HCT116 (cell line): ENCODE results near the gene CFB. TPM values are rescaled to one million over a fixed set of nuclear protein-coding genes. Genes with fewer than 3 reads are reported as not detected.

Experiments
- ATAC-seq: fragments of 200-7000 bp; cut with Tn5 transposase; 2 replicates; pipeline ENCODE4 v1.9.1; 2020; ENCODE audit warnings: mild to moderate bottlenecking, moderate library complexity
- BruUV-seq: library from RNA; stranded (reverse); fragments of 400-500 nt; replicated peaks from 2 replicates; lab custom pipeline; 2021; lab: Mats Ljungman, UMichigan
- CTCF ChIA-PET: fragments of 300-600 bp; sonication (Branson Sonifier 250); formaldehyde crosslinking; loops from one replicate; lab custom pipeline; 2021; ENCODE audit warnings: antibody characterized with exemption; lab: Charles Lee
- POLR2A ChIA-PET: fragments of 300-600, 350-600 bp; sonication (Branson Sonifier 250); formaldehyde crosslinking; loops from one replicate; lab custom pipeline; 2021; ENCODE audit warnings: antibody characterized with exemption; lab: Charles Lee
- RAD21 ChIA-PET, 2 experiments: fragments of 300-600 bp; sonication (Branson Sonifier 250); formaldehyde crosslinking; loops; one replicate each; lab custom pipeline; 2023; ENCODE audit warnings: low total read pairs in 2 of 2; ENCODE audit not compliant: uncharacterized antibody in 2 of 2, unreplicated experiment in 2 of 2, low non-redundant PET in 1 of 2; lab: Charles Lee
- DNase-seq: peaks from one replicate; pipeline ENCODE4 v3.0.0-alpha.2; 2010; ENCODE audit warnings: low read depth, low spot score
- H2AFZ ChIP-seq: fragments of 200-600 bp; shearing (Covaris generic), sonication (generic); 2 replicates; pipeline ENCODE4 v1.6.1; 2017; ENCODE audit warnings: low read depth, mixed run types, mixed read lengths, antibody characterized with exemption, low read length; ENCODE audit not compliant: poor library complexity, severe bottlenecking
- H3K27ac ChIP-seq: 2 replicates; pipeline ENCODE4 v1.5.1; 2012; ENCODE audit warnings: low read depth, low read length
- H3K27me3 ChIP-seq: fragments of 200-600 bp; sonication (generic); 2 replicates; pipeline ENCODE4 v1.6.1; 2016; ENCODE audit warnings: mixed run types, low read length, mixed read lengths; ENCODE audit not compliant: insufficient read depth
- H3K36me3 ChIP-seq, 2 experiments: fragments of 200-500 bp in 1 of 2; fragments of 200-600 bp in 1 of 2; sonication (Bioruptor generic) in 1 of 2; sonication (generic) in 1 of 2; 2 replicates each; pipeline versions ENCODE4 v1.5.1 to v1.6.1; 2014 to 2016; ENCODE audit warnings: low read length in 2 of 2, inconsistent platforms in 1 of 2, mixed read lengths in 1 of 2, mixed run types in 1 of 2; ENCODE audit not compliant: insufficient read depth in 2 of 2, control insufficient read depth in 1 of 2
- H3K4me1 ChIP-seq, 2 experiments: fragments of 200-600 bp in 1 of 2; sonication (generic) in 1 of 2; 2 replicates each; pipeline versions ENCODE4 v1.5.1 to v1.6.1; 2012 to 2017; ENCODE audit warnings: low read length in 2 of 2, inconsistent platforms in 1 of 2, mild to moderate bottlenecking in 1 of 2, mixed read lengths in 1 of 2, mixed run types in 1 of 2, moderate library complexity in 1 of 2; ENCODE audit not compliant: insufficient read depth in 2 of 2, control insufficient read depth in 1 of 2
- H3K4me2 ChIP-seq: fragments of 200-600 bp; sonication (generic); 2 replicates; pipeline ENCODE4 v1.6.1; 2017; ENCODE audit warnings: mixed run types, low read length, mixed read lengths
- H3K4me3 ChIP-seq, 2 experiments: fragments of 200-600 bp in 1 of 2; sonication (generic) in 1 of 2; replicated peaks in 1 of 2; 2 replicates each; pipeline ENCODE4 v1.5.1; 2011 to 2016; ENCODE audit warnings: low read length in 2 of 2, control low read depth in 1 of 2, low read depth in 1 of 2, mild to moderate bottlenecking in 1 of 2, mixed read lengths in 1 of 2, mixed run types in 1 of 2
- H3K79me2 ChIP-seq: fragments of 200-600 bp; sonication (generic); 2 replicates; pipeline ENCODE4 v1.6.1; 2017; ENCODE audit warnings: mild to moderate bottlenecking, mixed run types, low read length, moderate library complexity, mixed read lengths; ENCODE audit not compliant: insufficient read depth
- H3K9ac ChIP-seq: fragments of 200-600 bp; sonication (generic); 2 replicates; pipeline ENCODE4 v1.6.1; 2016; ENCODE audit warnings: low read length, mixed read lengths
- H3K9me2 ChIP-seq: fragments of 200-600 bp; sonication (generic), shearing (Covaris generic); 2 replicates; pipeline ENCODE4 v1.6.1; 2017; ENCODE audit warnings: mixed run types, mild to moderate bottlenecking, moderate library complexity; ENCODE audit not compliant: insufficient read depth
- H3K9me3 ChIP-seq, 2 experiments: fragments of 200-500 bp in 1 of 2; fragments of 200-600 bp in 1 of 2; sonication (Bioruptor generic) in 1 of 2; sonication (generic) in 1 of 2; 2 replicates each; pipeline ENCODE4 v1.6.1; 2014 to 2017; ENCODE audit warnings: low read length in 2 of 2, mixed read lengths in 2 of 2, inconsistent platforms in 1 of 2, low read depth in 1 of 2, mild to moderate bottlenecking in 1 of 2, mixed run types in 1 of 2, moderate library complexity in 1 of 2; ENCODE audit not compliant: control insufficient read depth in 1 of 2, insufficient read depth in 1 of 2
- H4K20me1 ChIP-seq: fragments of 200-600 bp; sonication (generic), shearing (Covaris generic); 2 replicates; pipeline ENCODE4 v1.6.1; 2017; ENCODE audit warnings: mixed run types, mild to moderate bottlenecking, moderate library complexity; ENCODE audit not compliant: insufficient read depth
- CBX3 ChIP-seq: IDR thresholded peaks from 2 replicates; pipeline ENCODE4 v1.6.1; 2012; ENCODE audit warnings: low read depth
- ELF1 ChIP-seq: IDR thresholded peaks from 2 replicates; pipeline ENCODE4 v1.6.1; 2012; ENCODE audit warnings: low read depth, borderline replicate concordance
- EZH2 ChIP-seq: fragments of 200-600 bp; sonication (generic); IDR thresholded peaks from 2 replicates; pipeline ENCODE4 v1.6.1; 2017; ENCODE audit warnings: antibody characterized with exemption, mixed run types
- EZH2phosphoT487 ChIP-seq: fragments of 200-600 bp; IDR thresholded peaks from 2 replicates; pipeline ENCODE4 v1.6.1; 2018; ENCODE audit warnings: antibody characterized with exemption, borderline replicate concordance
- FOSL1 ChIP-seq: IDR thresholded peaks from 2 replicates; pipeline ENCODE4 v1.6.1; 2012; ENCODE audit warnings: low read depth
- JUND ChIP-seq: IDR thresholded peaks from 2 replicates; pipeline ENCODE4 v1.6.1; 2012
- MAX ChIP-seq: IDR thresholded peaks from 2 replicates; pipeline ENCODE4 v1.6.1; 2012
- POLR2AphosphoS5 ChIP-seq: IDR thresholded peaks from 2 replicates; pipeline ENCODE4 v1.6.1; 2011; ENCODE audit warnings: mild to moderate bottlenecking, low read depth, low read length, moderate library complexity
- SIN3A ChIP-seq: IDR thresholded peaks from 2 replicates; pipeline ENCODE4 v1.6.1; 2012; ENCODE audit warnings: low read depth
- SP1 ChIP-seq: IDR thresholded peaks from 2 replicates; pipeline ENCODE4 v1.6.1; 2012; ENCODE audit warnings: low read depth
- TCF7L2 ChIP-seq: IDR thresholded peaks from 2 replicates; pipeline ENCODE4 v1.7.0; 2011; ENCODE audit warnings: borderline replicate concordance, inconsistent platforms; ENCODE audit not compliant: insufficient read depth, insufficient read length; ENCODE audit errors: extremely low read depth
- ZFX ChIP-seq: fragments of 450-650 bp; IDR thresholded peaks from 2 replicates; pipeline ENCODE4 v1.6.1; 2017
- intact Hi-C: fragments of 100-400 bp; cut with micrococcal nuclease; formaldehyde crosslinking; loops from 2 replicates; pipeline ENCODE4 v1.10.0; 2022
- total RNA-seq: library from RNA; stranded (reverse); gene quantifications from one replicate; pipeline ENCODE4 v1.2.1, GENCODE V29; 2021; ENCODE audit not compliant: unreplicated experiment
- TF ChIP-seq, protein P1 (sequence below): IDR thresholded peaks from 2 replicates; pipeline ENCODE4 v1.6.1; 2012
- TF ChIP-seq, protein P2 (sequence below): IDR thresholded peaks from 2 replicates; pipeline ENCODE4 v1.6.1; 2011; ENCODE audit warnings: mild to moderate bottlenecking, low read length, moderate library complexity; ENCODE audit not compliant: insufficient replicate concordance; ENCODE audit errors: extremely low read depth

The CFB gene
- total RNA-seq, 1 experiment from 2014 or later: 1.5 TPM

GRCh38 chr6:31946370-31946885 lies 533 bp downstream of the CFB start:
- peaks cover 0 to 4% of the 10 kb centered on the region in 2 experiments; a peak in 1 of 4 replicates for H3K36me3 ChIP-seq
- H3K79me2 ChIP-seq: no peaks in the 10 kb centered on the region
- no peak for DNase-seq
- no peak overlapping the region for H3K27ac ChIP-seq
- peaks cover 7 to 43% of the 10 kb centered on the region in 2 experiments; a peak in 3 of 4 replicates for H3K4me1 ChIP-seq
- ChIA-PET RAD21 (no interaction called here), POLR2A (no interaction called here), CTCF (no interaction called here)
- no peaks in the 10 kb centered on the region for H3K27me3 ChIP-seq
- no peak for ATAC-seq
- BruUV-seq: no TSS peak
- no peak overlapping the region for H2AFZ ChIP-seq
- H3K9me3 ChIP-seq: no peaks in the 10 kb centered on the region
- no peak overlapping the region for H3K4me3 ChIP-seq
- H3K4me2 ChIP-seq: no peak overlapping the region
- TF ChIP-seq SP1: no peak
- no peak for TF ChIP-seq SIN3A
- TF ChIP-seq JUND: no peak
- TF ChIP-seq POLR2AphosphoS5: no peak
- TF ChIP-seq MAX: no peak
- no peak for TF ChIP-seq CBX3
- TF ChIP-seq, protein P1, sequence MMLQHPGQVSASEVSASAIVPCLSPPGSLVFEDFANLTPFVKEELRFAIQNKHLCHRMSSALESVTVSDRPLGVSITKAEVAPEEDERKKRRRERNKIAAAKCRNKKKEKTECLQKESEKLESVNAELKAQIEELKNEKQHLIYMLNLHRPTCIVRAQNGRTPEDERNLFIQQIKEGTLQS: no peak
- TF ChIP-seq ELF1: no peak
- TF ChIP-seq EZH2: no peak
- TF ChIP-seq, protein P2, sequence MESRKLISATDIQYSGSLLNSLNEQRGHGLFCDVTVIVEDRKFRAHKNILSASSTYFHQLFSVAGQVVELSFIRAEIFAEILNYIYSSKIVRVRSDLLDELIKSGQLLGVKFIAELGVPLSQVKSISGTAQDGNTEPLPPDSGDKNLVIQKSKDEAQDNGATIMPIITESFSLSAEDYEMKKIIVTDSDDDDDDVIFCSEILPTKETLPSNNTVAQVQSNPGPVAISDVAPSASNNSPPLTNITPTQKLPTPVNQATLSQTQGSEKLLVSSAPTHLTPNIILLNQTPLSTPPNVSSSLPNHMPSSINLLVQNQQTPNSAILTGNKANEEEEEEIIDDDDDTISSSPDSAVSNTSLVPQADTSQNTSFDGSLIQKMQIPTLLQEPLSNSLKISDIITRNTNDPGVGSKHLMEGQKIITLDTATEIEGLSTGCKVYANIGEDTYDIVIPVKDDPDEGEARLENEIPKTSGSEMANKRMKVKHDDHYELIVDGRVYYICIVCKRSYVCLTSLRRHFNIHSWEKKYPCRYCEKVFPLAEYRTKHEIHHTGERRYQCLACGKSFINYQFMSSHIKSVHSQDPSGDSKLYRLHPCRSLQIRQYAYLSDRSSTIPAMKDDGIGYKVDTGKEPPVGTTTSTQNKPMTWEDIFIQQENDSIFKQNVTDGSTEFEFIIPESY: no peak
- TF ChIP-seq EZH2phosphoT487: no peak
- TF ChIP-seq FOSL1: no peak
- TF ChIP-seq ZFX: no peak
- no peak for TF ChIP-seq TCF7L2
- H4K20me1 ChIP-seq: no peaks in the 10 kb centered on the region
- no peaks in the 10 kb centered on the region; the same call in 1 of the 2 replicates for H3K9me2 ChIP-seq
- H3K9ac ChIP-seq: no peak overlapping the region
- intact Hi-C loops: no loop called here
